ENCODE measurements around the gene SIMC1. TPM values are rescaled to one million over a fixed set of nuclear protein-coding genes. Genes with fewer than 3 reads are reported as not detected.
A peak's percentile ranks its signal among the peaks of the same experiment; 100 is the strongest.

Gene SIMC1
- total RNA-seq, 1 experiment from 2014 or later, result 17.7 TPM

DNA sequence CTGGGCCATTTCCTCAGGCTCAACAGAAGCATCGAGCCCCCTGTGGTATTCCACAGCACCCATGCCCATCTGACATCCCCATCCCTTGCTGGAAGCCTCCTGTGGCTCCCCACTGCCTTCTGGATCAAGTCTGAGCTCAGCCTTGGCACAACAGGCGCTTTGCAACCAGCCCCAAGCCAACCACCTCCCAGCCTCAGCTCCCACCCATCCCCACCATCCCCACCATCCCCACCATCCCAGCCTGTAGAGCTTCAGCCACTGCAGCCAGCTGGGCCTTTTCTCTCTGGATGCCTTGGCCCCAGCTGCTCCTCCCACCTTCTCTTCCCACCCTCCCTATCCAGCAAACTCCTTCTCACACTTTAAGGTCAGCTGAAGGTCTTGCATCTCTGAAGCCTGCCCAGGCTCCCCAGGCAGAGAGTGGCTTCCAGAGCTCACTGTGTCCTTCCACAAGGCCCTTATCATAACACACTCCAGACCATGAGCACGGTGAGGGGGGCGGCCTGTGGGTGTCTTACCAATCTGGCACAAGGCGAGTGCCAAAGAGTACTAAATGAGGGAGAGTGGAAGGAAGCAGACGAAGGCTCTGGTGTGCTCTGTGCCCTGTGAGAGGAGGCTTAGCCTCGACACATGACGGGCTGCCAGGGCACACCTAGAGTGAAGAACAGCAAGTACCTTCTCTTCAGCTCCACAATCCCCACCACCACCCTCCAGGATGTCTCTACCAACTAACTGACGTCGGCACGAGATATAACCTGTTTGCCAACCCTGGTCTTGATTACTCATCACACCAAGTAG, 156.9 kb downstream of the SIMC1 start:
- Histone ChIP-seq H2BK15ac (ENCODE audit: low read depth, low read length) (no peak overlapping the region), H3K23me2 (ENCODE audit: insufficient read length, low read depth, low read length, poor library complexity, severe bottlenecking) (no peaks in the 10 kb centered on the region), H2BK12ac (ENCODE audit: insufficient read length, low read depth, low read length) (no peak overlapping the region), H3K4ac (ENCODE audit: low read depth, low read length) (no peak overlapping the region), H3K23ac (ENCODE audit: insufficient read length, low read depth, low read length) (no peak overlapping the region), H3K27ac (ENCODE audit: insufficient read length, low read depth, low read length) (no peak overlapping the region), H3K4me2 (ENCODE audit: insufficient read depth, insufficient read length, low read length) (no peak overlapping the region), H3K79me2 (ENCODE audit: insufficient read depth, low read length) (no peaks in the 10 kb centered on the region), H3K18ac (ENCODE audit: insufficient read length, low read depth, low read length) (no peak overlapping the region), H3K27me3 (ENCODE audit: insufficient read depth, low read length) (no peaks in the 10 kb centered on the region), H3K9me3 (ENCODE audit: control insufficient read depth, low read depth, low read length) (no peaks in the 10 kb centered on the region), H3K56ac (ENCODE audit: insufficient read length, low read depth, low read length) (no peak overlapping the region), H2AK5ac (ENCODE audit: insufficient read length, low read length) (no peak overlapping the region), H3K14ac (ENCODE audit: insufficient read depth, low read length) (no peak overlapping the region), H4K5ac (ENCODE audit: insufficient read length, low read depth, low read length) (no peak overlapping the region), H3K4me1 (ENCODE audit: insufficient read depth, low read length) (no peaks in the 10 kb centered on the region), H2AFZ (ENCODE audit: low read length) (no peak overlapping the region), H3K9ac (ENCODE audit: extremely low read depth, insufficient read length, low read length) (no peak overlapping the region), H3K79me1 (ENCODE audit: insufficient read depth, low read depth, low read length, poor library complexity, severe bottlenecking) (no peaks in the 10 kb centered on the region), H4K8ac (replicated peaks; ENCODE audit: insufficient read length, low read depth, low read length) (no peak overlapping the region), H2BK120ac (ENCODE audit: low read depth, low read length, poor library complexity, severe bottlenecking) (no peak overlapping the region), H2BK20ac (ENCODE audit: low read depth, low read length, poor library complexity, severe bottlenecking) (no peak overlapping the region), H4K20me1 (ENCODE audit: control insufficient read depth, insufficient read depth, insufficient read length) (no peaks in the 10 kb centered on the region), H2BK5ac (ENCODE audit: insufficient read length, low read length) (no peak overlapping the region), H4K91ac (ENCODE audit: insufficient read length, low read depth, low read length) (no peak overlapping the region), H3T11ph (ENCODE audit: low read length) (no peak overlapping the region)
- peaks cover 0 to 7% (median 2%) of the 10 kb centered on the region in 3 experiments; a peak in 3 of 7 replicates for H3K36me3 Mint-ChIP-seq (ENCODE audit: insufficient read depth in 1 of 3, low read depth in 3 of 3)
- peaks cover 2% of the 10 kb centered on the region; the same call in 1 of the 2 replicates for H3K27me3 Mint-ChIP-seq (ENCODE audit: low read depth)
- no peaks in the 10 kb centered on the region for H3K9me3 Mint-ChIP-seq
- no peak overlapping the region for H3K4me3 Mint-ChIP-seq
- H3K27ac Mint-ChIP-seq, result peak overlapping the region in 1 of 3 experiments; percentile 59; a peak in 2 of 7 replicates
- DNase-seq, result no peak
- no peaks in the 10 kb centered on the region for H3K4me1 Mint-ChIP-seq
- no CpG with 5 or more reads among the region's 11 CpGs for WGBS (ENCODE audit: extremely low coverage, insufficient read length, low lambda C conversion rate)
- TF ChIP-seq, protein P1, sequence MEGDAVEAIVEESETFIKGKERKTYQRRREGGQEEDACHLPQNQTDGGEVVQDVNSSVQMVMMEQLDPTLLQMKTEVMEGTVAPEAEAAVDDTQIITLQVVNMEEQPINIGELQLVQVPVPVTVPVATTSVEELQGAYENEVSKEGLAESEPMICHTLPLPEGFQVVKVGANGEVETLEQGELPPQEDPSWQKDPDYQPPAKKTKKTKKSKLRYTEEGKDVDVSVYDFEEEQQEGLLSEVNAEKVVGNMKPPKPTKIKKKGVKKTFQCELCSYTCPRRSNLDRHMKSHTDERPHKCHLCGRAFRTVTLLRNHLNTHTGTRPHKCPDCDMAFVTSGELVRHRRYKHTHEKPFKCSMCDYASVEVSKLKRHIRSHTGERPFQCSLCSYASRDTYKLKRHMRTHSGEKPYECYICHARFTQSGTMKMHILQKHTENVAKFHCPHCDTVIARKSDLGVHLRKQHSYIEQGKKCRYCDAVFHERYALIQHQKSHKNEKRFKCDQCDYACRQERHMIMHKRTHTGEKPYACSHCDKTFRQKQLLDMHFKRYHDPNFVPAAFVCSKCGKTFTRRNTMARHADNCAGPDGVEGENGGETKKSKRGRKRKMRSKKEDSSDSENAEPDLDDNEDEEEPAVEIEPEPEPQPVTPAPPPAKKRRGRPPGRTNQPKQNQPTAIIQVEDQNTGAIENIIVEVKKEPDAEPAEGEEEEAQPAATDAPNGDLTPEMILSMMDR (conservative IDR thresholded peaks at IDR 0.05), result no peak

Small RNA genes within 50 kb of the gene (microRNA-seq; reads per million reads assigned to microRNA genes)
- gene MIR1271 (ENCODE audit: borderline microRNAs expressed), result not detected

Other genes with a start within 250 kb of the SIMC1 start
- gene KIAA1191, start 123.3 kb downstream of the SIMC1 start, total RNA-seq (2021), result 128 and 136 TPM in 2 replicates
- 7.9 and 9.6 TPM in 2 replicates for gene ARL10, start 127.1 kb downstream of the SIMC1 start, total RNA-seq (2021)
- 104 and 114 TPM in 2 replicates for gene NOP16, start 150.2 kb downstream of the SIMC1 start, total RNA-seq (2021)
- gene HIGD2A, start 150.3 kb downstream of the SIMC1 start, total RNA-seq (2021), result 92.3 and 92.8 TPM in 2 replicates
- 31.6 and 34.5 TPM in 2 replicates for gene CLTB, start 178.1 kb downstream of the SIMC1 start, total RNA-seq (2021)
- 42.4 and 44.4 TPM in 2 replicates for gene FAF2, start 210.0 kb downstream of the SIMC1 start, total RNA-seq (2021)